Activated naive CD4-positive, alpha-beta T cell (primary cell): Measurements from ENCODE around the gene CACNA1A.

Experiments
- DNase-seq, 4 experiments: peaks; one replicate each; lab custom pipeline; 2025; lab: John Stamatoyannopoulos, UW

CACNA1A gene

DNA sequence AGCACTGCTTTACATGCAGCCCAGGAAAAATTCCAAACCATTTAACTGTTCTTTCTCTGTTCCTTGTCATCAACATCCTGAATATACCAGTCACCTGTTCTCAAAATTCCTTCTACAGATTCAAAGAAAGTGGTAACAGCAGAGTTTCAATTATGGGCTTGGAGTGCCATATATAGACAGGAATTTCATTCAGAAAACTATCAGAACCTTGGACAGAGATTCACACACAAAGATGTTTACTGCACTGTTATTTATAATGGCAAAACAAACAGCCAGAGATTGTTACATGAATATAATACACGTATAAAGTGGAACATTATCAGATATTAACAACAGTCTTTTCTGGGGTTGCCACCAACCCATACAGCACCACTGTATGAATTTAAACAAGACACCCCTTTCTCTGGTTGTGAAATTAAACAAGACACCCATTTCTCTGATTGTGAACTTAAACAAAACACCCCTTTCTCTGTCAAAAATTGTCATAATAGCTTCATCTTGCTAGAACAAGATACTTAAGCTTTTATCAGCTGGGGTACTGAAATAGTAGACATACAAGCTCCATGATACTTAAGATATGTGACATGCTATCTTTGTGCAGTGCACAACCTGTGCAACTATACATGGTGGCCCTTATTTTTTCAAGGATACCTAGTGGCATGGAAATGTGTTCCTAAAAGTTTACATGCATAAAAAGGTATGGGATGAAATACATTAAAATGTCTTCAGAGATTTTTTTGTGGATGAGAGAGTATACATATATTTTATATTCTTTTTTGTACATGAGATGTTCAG, 12.6 kb downstream of the CACNA1A start:
- no peak for DNase-seq

GRCh38 chr19:13492128-13492527, 14.2 kb downstream of the CACNA1A start:
- DNase-seq = no peak

DNA sequence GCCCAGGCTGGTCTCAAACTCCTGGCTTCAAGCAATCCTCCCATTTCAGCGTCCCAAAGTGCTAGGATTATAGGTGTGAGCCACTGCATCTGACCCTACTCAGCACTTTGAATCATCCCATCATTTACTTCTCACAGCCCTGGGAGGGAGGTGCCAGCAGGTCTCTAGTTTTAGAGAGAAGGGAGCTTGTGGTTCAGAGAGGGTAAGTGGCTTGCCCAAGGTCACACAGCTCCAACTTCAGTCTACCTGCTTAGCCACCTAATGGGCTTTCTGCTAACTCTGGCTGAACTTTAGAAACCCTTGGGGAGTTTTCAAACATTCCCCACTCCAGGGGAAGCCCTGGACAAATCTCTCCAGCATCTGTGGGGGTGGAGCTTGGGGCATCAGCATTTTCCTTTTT, 18.3 kb downstream of the CACNA1A start:
- DNase-seq = no peak

- no peak for DNase-seq
Observed at GRCh38 chr19:13484166-13484565, 22.1 kb downstream of the CACNA1A start.

DNA sequence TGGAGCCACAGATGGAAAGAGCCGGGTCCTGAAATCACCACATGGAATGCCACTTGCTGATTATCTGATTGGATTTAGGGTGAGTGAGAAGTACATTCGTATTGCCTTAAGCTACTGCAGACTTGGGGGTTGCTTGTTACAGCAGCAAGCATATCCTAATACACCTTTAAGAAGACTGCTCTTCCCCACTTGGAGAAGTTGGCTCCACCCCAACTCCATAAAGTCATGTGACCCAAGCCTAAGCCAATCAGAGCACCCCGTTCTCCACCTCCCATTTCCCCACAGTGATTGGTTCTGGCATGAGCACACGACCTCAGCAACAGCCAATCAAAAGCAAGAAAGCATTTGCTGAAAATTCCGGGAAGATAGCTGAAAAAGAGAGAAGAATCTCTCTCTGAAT, 23.1 kb downstream of the CACNA1A start:
- DNase-seq = no peak

- DNase-seq = no peak
Observed at GRCh38 chr19:13478576-13478975, 27.7 kb downstream of the CACNA1A start.

DNA sequence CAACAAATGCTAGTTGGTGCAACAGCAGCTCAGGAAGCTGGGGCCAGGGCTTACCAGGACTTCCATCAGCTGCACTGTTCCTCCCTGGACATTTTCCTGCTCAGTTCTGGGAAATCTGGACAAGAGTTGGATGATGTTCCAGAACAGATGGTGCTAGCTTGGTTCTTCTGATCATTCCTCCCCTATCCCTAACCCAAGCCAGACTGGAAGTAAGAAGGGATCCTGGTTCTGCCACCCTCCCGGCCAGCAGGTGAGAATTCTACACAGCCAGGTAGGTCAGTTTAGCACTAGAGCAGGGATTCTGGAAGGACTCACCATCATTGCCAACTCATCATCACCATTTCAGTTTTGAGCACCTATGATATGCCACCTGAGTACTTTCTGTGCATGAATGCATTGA, 30.2 kb downstream of the CACNA1A start:
- no peak for DNase-seq

DNA sequence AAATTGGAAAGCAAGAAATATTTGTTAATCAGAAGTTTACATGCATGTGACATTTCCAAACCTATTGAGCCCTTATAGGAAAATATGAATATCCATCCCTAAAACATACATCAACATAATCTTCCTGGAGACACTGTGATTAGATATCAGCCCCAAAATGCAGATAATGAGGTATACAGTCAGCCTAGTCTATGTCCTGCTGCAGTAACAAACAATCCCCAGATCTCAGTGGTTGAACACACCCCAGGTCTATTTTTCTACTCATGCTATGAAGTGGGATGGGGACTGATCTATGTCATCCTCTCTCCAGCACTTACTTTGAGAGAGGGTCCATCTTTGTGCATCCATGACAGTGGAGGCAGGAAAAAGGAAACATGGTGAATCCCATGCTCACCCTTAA, 31.2 kb downstream of the CACNA1A start:
- no peak for DNase-seq

DNA sequence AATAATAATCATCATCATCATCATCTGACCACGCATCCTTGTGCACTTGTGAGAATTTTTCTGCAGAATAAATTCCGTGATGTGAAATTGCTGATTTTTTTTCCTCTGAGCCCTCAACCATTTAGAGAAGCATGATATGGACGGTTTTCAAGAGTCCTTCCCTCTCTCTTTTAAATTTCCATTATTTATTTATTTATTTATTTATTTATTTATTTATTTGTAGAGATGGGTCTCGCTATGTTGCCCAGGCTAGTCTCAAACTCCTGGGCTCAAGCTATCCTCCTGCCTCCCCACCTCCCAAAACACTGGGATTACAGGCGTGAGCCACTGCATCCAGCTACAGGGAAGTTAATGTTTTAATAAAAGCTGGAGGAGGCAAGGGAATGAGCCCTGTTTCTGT, 39.6 kb downstream of the CACNA1A start:
- DNase-seq = no peak

DNA sequence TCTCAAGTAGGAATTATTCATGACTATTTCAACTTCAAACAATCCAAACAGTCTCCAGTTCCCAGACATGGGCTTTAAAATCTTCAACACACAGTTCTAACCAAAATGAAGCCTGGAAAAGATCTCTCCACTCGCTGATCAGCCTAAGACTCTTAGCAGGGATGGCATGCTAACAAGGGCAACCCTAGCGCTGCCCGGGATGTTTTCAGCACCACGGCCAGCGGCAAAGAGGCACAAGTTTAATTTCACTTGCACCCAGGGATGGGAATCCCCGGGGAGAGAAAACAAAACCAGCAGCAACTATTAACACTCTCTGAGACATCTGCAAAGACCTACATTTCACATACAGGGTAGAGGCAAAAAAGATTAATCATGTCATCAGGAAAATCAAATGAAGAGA, 43.0 kb downstream of the CACNA1A start:
- no peak for DNase-seq

GRCh38 chr19:13461536-13461935, 44.7 kb downstream of the CACNA1A start:
- DNase-seq = no peak

DNA sequence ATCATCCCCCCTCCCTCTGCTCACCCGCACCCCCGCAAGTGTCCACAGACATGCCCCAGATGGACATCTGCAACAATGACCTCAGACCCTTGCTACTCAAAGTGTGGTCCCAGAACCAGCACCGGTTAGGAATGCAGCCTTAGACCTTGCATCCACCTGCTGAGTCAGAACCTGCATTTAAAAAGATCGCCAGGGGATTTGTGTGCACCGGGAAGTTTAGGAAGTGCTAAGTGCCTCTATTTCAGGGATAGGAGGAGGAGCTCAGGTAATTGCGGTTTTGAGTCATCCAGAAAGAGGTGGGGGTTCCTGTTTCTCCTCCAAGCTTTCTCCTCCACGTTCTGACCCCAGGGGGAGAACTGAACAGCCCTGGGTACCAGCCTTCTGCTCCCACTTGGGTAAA, 46.2 kb downstream of the CACNA1A start:
- DNase-seq = no peak

GRCh38 chr19:13459351-13459750, 46.9 kb downstream of the CACNA1A start:
- no peak for DNase-seq

GRCh38 chr19:13451434-13451995, 54.8 kb downstream of the CACNA1A start:
- DNase-seq = no peak

GRCh38 chr19:13447978-13448377, 58.3 kb downstream of the CACNA1A start:
- no peak for DNase-seq

GRCh38 chr19:13441810-13442512, 64.3 kb downstream of the CACNA1A start:
- DNase-seq = peak in 3 of 4 experiments; percentile 5 to 28 (median 18)

- no peak for DNase-seq
Observed at GRCh38 chr19:13437919-13438618, 68.2 kb downstream of the CACNA1A start.

GRCh38 chr19:13436352-13436751, 69.9 kb downstream of the CACNA1A start:
- DNase-seq = no peak

DNA sequence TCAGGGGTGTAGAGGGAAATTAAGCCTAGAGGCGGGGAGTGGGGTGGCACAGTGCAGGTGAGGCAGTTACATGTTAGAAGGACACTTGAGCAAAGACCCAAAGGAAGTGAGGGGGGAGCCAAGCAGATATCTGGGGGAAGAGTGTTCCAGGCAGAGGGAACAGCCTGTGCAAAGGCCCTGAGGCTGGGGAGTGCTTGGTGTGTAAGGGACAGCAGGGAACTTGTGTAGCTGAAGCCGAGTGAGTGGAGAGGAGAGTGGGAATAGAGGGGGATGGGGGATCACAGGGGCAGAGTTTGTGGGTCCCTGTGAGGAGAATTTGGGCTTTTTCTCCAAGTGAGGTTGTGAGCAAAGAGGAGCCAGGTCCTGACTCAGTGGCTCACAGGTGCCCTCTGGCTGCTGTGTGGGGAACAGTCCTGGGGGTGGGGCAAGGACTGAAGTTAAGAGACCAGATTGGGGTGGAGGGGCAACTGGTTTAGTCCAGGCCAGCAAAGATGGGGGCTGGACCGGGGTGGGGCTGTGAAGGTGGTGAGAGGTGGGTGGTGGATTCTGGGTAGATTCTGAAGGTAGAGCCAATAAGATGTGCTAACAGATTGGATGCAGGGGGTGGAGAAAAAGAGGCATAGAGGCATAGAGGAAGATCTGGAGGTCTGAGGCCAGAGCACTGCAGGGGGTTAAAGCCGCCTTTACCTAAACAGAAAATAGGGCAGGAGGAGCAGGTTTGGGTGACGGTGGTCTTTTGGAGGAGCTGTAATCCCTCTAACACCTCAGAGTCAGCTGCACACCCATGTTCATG, 75.3 kb downstream of the CACNA1A start:
- peak in 2 of 4 experiments; percentile 9 to 22 for DNase-seq

- DNase-seq = no peak
Observed at GRCh38 chr19:13429563-13429962, 76.7 kb downstream of the CACNA1A start.

- no peak for DNase-seq
Observed at GRCh38 chr19:13428352-13428751, 77.9 kb downstream of the CACNA1A start.
